HTR-8/SVneo (cell line): ENCODE data around the gene CEMIP.

ENCODE experiments used
- DNase-seq: peaks from one replicate; pipeline ENCODE4 v3.0.0; 2011; ENCODE audit warnings: low spot score, mixed read lengths; ENCODE audit not compliant: insufficient read length
- FAIRE-seq: peaks from 2 replicates; lab custom pipeline; 2011; peaks lifted over from hg19 to GRCh38; lab: Jason Lieb, UNC

CEMIP gene

GRCh38 chr15:80778964-80779657, at the start of gene CEMIP:
CEMIP (plus strand) TSS chr15:80779370; CDS start chr15:80873880, 94,510 bp downstream.
- no peak for FAIRE-seq
- peak; percentile 76 for DNase-seq

- DNase-seq: no peak
- no peak for FAIRE-seq
These were observed 48.8 kb upstream of the CEMIP start for GRCh38 chr15:80730387-80730786.

- no peak for FAIRE-seq
These were observed 48.2 kb upstream of the CEMIP start for GRCh38 chr15:80730926-80731325.

GRCh38 chr15:80732167-80732566, 47.0 kb upstream of the CEMIP start:
- DNase-seq (no peak), FAIRE-seq (no peak)

More at GRCh38 chr15:80730926-80731325, 48.2 kb upstream of the CEMIP start:
- no peak for DNase-seq

GRCh38 chr15:80732818-80733217, 46.4 kb upstream of the CEMIP start:
- no peak for FAIRE-seq

GRCh38 chr15:80733460-80733859, 45.7 kb upstream of the CEMIP start:
- FAIRE-seq: no peak

More at GRCh38 chr15:80732818-80733217, 46.4 kb upstream of the CEMIP start:
- DNase-seq: no peak

GRCh38 chr15:80735344-80735743, 43.8 kb upstream of the CEMIP start:
- DNase-seq: no peak
- no peak for FAIRE-seq

More at GRCh38 chr15:80733460-80733859, 45.7 kb upstream of the CEMIP start:
- no peak for DNase-seq

GRCh38 chr15:80736560-80736959, 42.6 kb upstream of the CEMIP start:
- no peak for FAIRE-seq

GRCh38 chr15:80739919-80740318, 39.3 kb upstream of the CEMIP start:
- DNase-seq (no peak), FAIRE-seq (no peak)

More at GRCh38 chr15:80736560-80736959, 42.6 kb upstream of the CEMIP start:
- no peak for DNase-seq

GRCh38 chr15:80742081-80742480, 37.1 kb upstream of the CEMIP start:
- DNase-seq (no peak), FAIRE-seq (no peak)

GRCh38 chr15:80743189-80743833, 35.9 kb upstream of the CEMIP start:
- DNase-seq: no peak
- no peak for FAIRE-seq

GRCh38 chr15:80744415-80744814, 34.8 kb upstream of the CEMIP start:
- DNase-seq (no peak), FAIRE-seq (no peak)

GRCh38 chr15:80744826-80745225, 34.3 kb upstream of the CEMIP start:
- DNase-seq: no peak

GRCh38 chr15:80745888-80746287, 33.3 kb upstream of the CEMIP start:
- FAIRE-seq: no peak
- DNase-seq: no peak

More at GRCh38 chr15:80744826-80745225, 34.3 kb upstream of the CEMIP start:
- no peak for FAIRE-seq

GRCh38 chr15:80747317-80748053, 31.7 kb upstream of the CEMIP start:
- DNase-seq (no peak), FAIRE-seq (no peak)

GRCh38 chr15:80749589-80749988, 29.6 kb upstream of the CEMIP start:
- DNase-seq: peak; percentile 14
- FAIRE-seq: no peak

GRCh38 chr15:80750575-80750974, 28.6 kb upstream of the CEMIP start:
- DNase-seq: no peak

GRCh38 chr15:80752204-80752603, 27.0 kb upstream of the CEMIP start:
- FAIRE-seq: no peak
- no peak for DNase-seq

More at GRCh38 chr15:80750575-80750974, 28.6 kb upstream of the CEMIP start:
- no peak for FAIRE-seq

- no peak for FAIRE-seq
- DNase-seq: no peak
These were observed 26.0 kb upstream of the CEMIP start for GRCh38 chr15:80753161-80753560.

GRCh38 chr15:80754014-80754413, 25.2 kb upstream of the CEMIP start:
- FAIRE-seq (no peak), DNase-seq (no peak)

- no peak for FAIRE-seq
These were observed 23.3 kb upstream of the CEMIP start for GRCh38 chr15:80755885-80756284.

More at GRCh38 chr15:80755885-80756284, 23.3 kb upstream of the CEMIP start:
- no peak for DNase-seq
